HepG2 (cell line): ENCODE results near the gene AFG1L. TPM values are rescaled to one million over a fixed set of nuclear protein-coding genes. Genes with fewer than 3 reads are reported as not detected.

Source experiments
- BRCA1 ChIP-seq: sonication (generic); formaldehyde crosslinking; IDR thresholded peaks from 2 replicates; pipeline ENCODE4 v1.4.0; 2020; ENCODE audit warnings: missing genetic modification reagents
- CSRNP1 ChIP-seq: sonication (generic); formaldehyde crosslinking; IDR thresholded peaks from 2 replicates; pipeline ENCODE4 v1.8.1; 2023; ENCODE audit warnings: mild to moderate bottlenecking, missing genetic modification reagents
- GRHL1 ChIP-seq: sonication (generic); formaldehyde crosslinking; conservative IDR thresholded peaks from 2 replicates; pipeline ENCODE4 v1.8.0; 2022; ENCODE audit warnings: missing genetic modification reagents
- KAT2B ChIP-seq: fragments of 150-350 bp; IDR thresholded peaks from 2 replicates; pipeline ENCODE4 v1.6.1; 2014; ENCODE audit warnings: low read depth, low read length, borderline replicate concordance
- KLF12 ChIP-seq: sonication (generic); formaldehyde crosslinking; IDR thresholded peaks from 2 replicates; pipeline ENCODE4 v1.4.0; 2020; ENCODE audit warnings: missing genetic modification reagents, borderline replicate concordance
- NFIC ChIP-seq: IDR thresholded peaks from 2 replicates; pipeline ENCODE4 v1.6.1; 2012; ENCODE audit warnings: mild to moderate bottlenecking, low read length, inconsistent platforms
- TFDP1 ChIP-seq: IDR thresholded peaks from 2 replicates; pipeline ENCODE4 v1.6.1; 2016; ENCODE audit warnings: missing compliant biosample characterization, missing genetic modification reagents, borderline replicate concordance
- ZBTB46 ChIP-seq: sonication (generic); formaldehyde crosslinking; IDR thresholded peaks from 2 replicates; pipeline ENCODE4 v1.4.0; 2020; ENCODE audit warnings: mild to moderate bottlenecking, missing genetic modification reagents, borderline replicate concordance
- ZFP37 ChIP-seq: sonication (generic); formaldehyde crosslinking; IDR thresholded peaks from 2 replicates; pipeline ENCODE4 v1.4.0; 2020; ENCODE audit warnings: missing genetic modification reagents, borderline replicate concordance
- ZFY ChIP-seq: sonication (generic); formaldehyde crosslinking; IDR thresholded peaks from 2 replicates; pipeline ENCODE4 v1.4.0; 2020; ENCODE audit warnings: missing genetic modification reagents
- ZFYVE20 ChIP-seq: sonication (generic); formaldehyde crosslinking; IDR thresholded peaks from 2 replicates; pipeline ENCODE4 v1.8.0; 2023; ENCODE audit warnings: low read depth, mild to moderate bottlenecking, moderate library complexity, missing genetic modification reagents, borderline replicate concordance
- ZIK1 ChIP-seq: sonication (generic); formaldehyde crosslinking; IDR thresholded peaks from 2 replicates; pipeline ENCODE4 v1.5.0; 2020; ENCODE audit warnings: mild to moderate bottlenecking, low read depth, missing genetic modification reagents, borderline replicate concordance
- ZKSCAN1 ChIP-seq: fragments of 150-350 bp; IDR thresholded peaks from 2 replicates; pipeline ENCODE4 v1.6.1; 2014; ENCODE audit warnings: low read length
- ZNF160 ChIP-seq: sonication (generic); formaldehyde crosslinking; IDR thresholded peaks from 2 replicates; pipeline ENCODE4 v1.8.0; 2022; ENCODE audit warnings: mild to moderate bottlenecking, inconsistent platforms, missing genetic modification reagents
- ZNF570 ChIP-seq: sonication (generic); formaldehyde crosslinking; IDR thresholded peaks from 2 replicates; pipeline ENCODE4 v1.4.0; 2020; ENCODE audit warnings: mild to moderate bottlenecking, missing genetic modification reagents, borderline replicate concordance
- ZNF639 ChIP-seq: conservative IDR thresholded peaks from 2 replicates; pipeline ENCODE4 v1.6.1; 2018; ENCODE audit warnings: missing genetic modification reagents
- ZNF770 ChIP-seq: sonication (generic); formaldehyde crosslinking; IDR thresholded peaks from 2 replicates; pipeline ENCODE4 v1.5.0; 2020; ENCODE audit warnings: mild to moderate bottlenecking, missing genetic modification reagents
- polyA plus RNA-seq, 8 experiments: library from polyadenylated mRNA; depleted of rRNA in 3 of 8; stranded (reverse) in 7 of 8; unstranded in 1 of 8; fragments of >200 nt; fragmentation: Illumina TruSeq in 4 of 8; extraction: Trizol in 4 of 8; gene quantifications; 2 replicates each; pipeline versions ENCODE4 v1.2.1 to v1.2.3, GENCODE V29; 2011 to 2016; ENCODE audit warnings: low read depth in 4 of 8, missing spikeins in 1 of 8, mixed read lengths in 1 of 8; ENCODE audit not compliant: insufficient read depth in 1 of 8
- total RNA-seq, 5 experiments: library from RNA; depleted of rRNA; stranded (reverse); fragments of >200 nt; fragmentation: Illumina TruSeq; extraction: Trizol; gene quantifications; 2 replicates each; pipeline ENCODE4 v1.2.3, GENCODE V29; 2016; ENCODE audit warnings: low read depth in 1 of 5

The AFG1L gene
- total and polyA plus RNA-seq, 2 of the 13 experiments (the other 11 are each of a cell fraction or from before 2014, with no cell fraction given), result 3.1 to 14.0 TPM

GRCh38 chr6:108557494-108558371 is 262.9 kb downstream of the AFG1L start (continued):
- TF ChIP-seq ZNF770 (CRISPR knock-in tag), result no peak
- TF ChIP-seq KLF12, result no peak
- peak; percentile 46 for TF ChIP-seq ZFY (CRISPR knock-in tag)
- no peak for TF ChIP-seq ZIK1
- TF ChIP-seq ZFYVE20 (CRISPR knock-in tag), result no peak
- no peak for TF ChIP-seq GRHL1 (CRISPR knock-in tag)
- no peak for TF ChIP-seq ZBTB46 (CRISPR knock-in tag)
- no peak for TF ChIP-seq KAT2B
- 0 out of 2 replicates have a peak, but pooled peaks have one; percentile 46 for TF ChIP-seq CSRNP1
- no peak for TF ChIP-seq BRCA1 (CRISPR knock-in tag)
- no peak for TF ChIP-seq ZFP37 (CRISPR knock-in tag)
- TF ChIP-seq ZNF639 (CRISPR knock-in tag), result no peak
- TF ChIP-seq ZKSCAN1, result no peak
- no peak for TF ChIP-seq NFIC
- TF ChIP-seq TFDP1, result peak; percentile 35; the same call in 1 of the 2 replicates
- no peak for TF ChIP-seq ZNF570 (CRISPR knock-in tag)
- TF ChIP-seq ZNF160 (CRISPR knock-in tag), result no peak
